Effector memory CD8-positive, alpha-beta T cell (primary cell): ENCODE data around the gene SMIM13.

Experiments used
- ATAC-seq: fragments of 150-1000 bp; cut with Tn5 transposase; replicated peaks from 2 replicates; pipeline ENCODE4 v1.10.0; 2021; ENCODE audit warnings: mild to moderate bottlenecking, moderate library complexity
- DNase-seq, 3 experiments: peaks; one replicate each; pipeline ENCODE4 v3.0.0; 2021
- H3K27ac Mint-ChIP-seq, 2 donors: one replicate each; pipeline ENCODE4 v1.8.0; 2022; ENCODE audit warnings: mild to moderate bottlenecking in 2 of 2, mixed read lengths in 2 of 2, moderate library complexity in 2 of 2
- H3K27me3 Mint-ChIP-seq, 2 donors: one replicate each; pipeline ENCODE4 v1.8.0; 2022; ENCODE audit warnings: mixed read lengths in 2 of 2
- H3K36me3 Mint-ChIP-seq: one replicate; pipeline ENCODE4 v1.8.0; 2022; ENCODE audit warnings: mild to moderate bottlenecking, moderate library complexity, mixed read lengths; ENCODE audit not compliant: insufficient read depth
- H3K4me1 Mint-ChIP-seq, 2 donors: one replicate each; pipeline ENCODE4 v1.8.0; 2022; ENCODE audit warnings: low read depth in 2 of 2, mixed read lengths in 2 of 2
- H3K4me3 Mint-ChIP-seq, 2 donors: one replicate each; pipeline ENCODE4 v1.8.0; 2022; ENCODE audit warnings: mild to moderate bottlenecking in 2 of 2, mixed read lengths in 2 of 2, moderate library complexity in 2 of 2
- H3K9me3 Mint-ChIP-seq, 2 donors: one replicate each; pipeline ENCODE4 v1.8.0; 2022; ENCODE audit warnings: mixed read lengths in 2 of 2

Gene SMIM13

DNA sequence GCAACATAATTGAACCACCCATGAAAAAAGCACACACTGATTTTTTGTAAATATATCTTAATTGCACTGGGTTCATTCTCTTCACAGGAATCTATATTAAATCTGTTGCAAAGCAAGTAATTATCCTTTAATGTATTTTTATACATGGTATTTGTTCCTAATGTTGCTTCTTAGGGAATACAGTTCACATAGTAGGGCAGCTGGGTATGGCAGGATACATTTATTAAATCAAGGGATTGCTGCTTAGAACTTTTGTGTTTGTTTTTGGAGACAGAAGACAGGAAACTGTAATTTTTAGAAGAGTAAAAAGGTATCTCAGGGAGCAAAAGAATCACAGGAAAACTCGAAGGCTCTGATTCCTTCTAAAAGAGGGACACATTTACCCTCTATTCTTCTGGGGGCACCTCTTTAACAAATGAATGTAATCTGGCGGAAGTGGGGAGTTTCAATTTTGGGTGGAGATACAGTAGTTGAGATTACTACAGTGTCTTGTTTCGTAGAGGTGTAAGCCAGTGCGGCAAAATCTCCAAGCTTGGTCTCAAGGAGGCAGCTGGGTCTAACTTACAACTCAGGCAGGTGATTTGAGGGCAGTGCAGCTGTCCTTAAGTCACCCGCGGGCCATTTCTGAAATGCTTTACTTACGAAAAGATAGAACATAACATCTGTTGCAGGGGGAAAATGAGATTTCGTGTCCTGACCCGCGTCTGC, 812 bp upstream of the SMIM13 start:
- Mint-ChIP-seq H3K27me3 (peaks cover 9 to 15% of the 10 kb centered on the region in 2 donors), H3K9me3 (no peaks in the 10 kb centered on the region), H3K4me1 (peaks cover 12 to 27% of the 10 kb centered on the region in 2 donors), H3K36me3 (peaks cover 18% of the 10 kb centered on the region), H3K4me3 (peak overlapping the region; percentile 98), H3K27ac (peak overlapping the region; percentile 97 to 98)
- no peak for DNase-seq
- ATAC-seq = peak; percentile 14

- H3K36me3 Mint-ChIP-seq = peaks cover 18% of the 10 kb centered on the region
- H3K4me3 Mint-ChIP-seq = peak overlapping the region; percentile 98
- DNase-seq (no peak), ATAC-seq (peak; percentile 11)
- peaks cover 12 to 27% of the 10 kb centered on the region in 2 donors for H3K4me1 Mint-ChIP-seq
- H3K27ac Mint-ChIP-seq = peak overlapping the region; percentile 97 to 98
- H3K27me3 Mint-ChIP-seq = peaks cover 8 to 11% of the 10 kb centered on the region in 2 donors
- no peaks in the 10 kb centered on the region for H3K9me3 Mint-ChIP-seq
Observed at GRCh38 chr6:11093376-11093625, 333 bp upstream of the SMIM13 start.

GRCh38 chr6:11094411-11094851, 797 bp downstream of the SMIM13 start:
- peaks cover 23% of the 10 kb centered on the region for H3K36me3 Mint-ChIP-seq
- no peaks in the 10 kb centered on the region for H3K9me3 Mint-ChIP-seq
- ATAC-seq = peak; percentile 21
- H3K27me3 Mint-ChIP-seq = no peaks in the 10 kb centered on the region
- peak; percentile 22 to 51 (median 34) for DNase-seq
- peak overlapping the region; percentile 98 for H3K4me3 Mint-ChIP-seq
- H3K27ac Mint-ChIP-seq = peak overlapping the region; percentile 97 to 98
- peaks cover 12 to 36% of the 10 kb centered on the region in 2 donors for H3K4me1 Mint-ChIP-seq

DNA sequence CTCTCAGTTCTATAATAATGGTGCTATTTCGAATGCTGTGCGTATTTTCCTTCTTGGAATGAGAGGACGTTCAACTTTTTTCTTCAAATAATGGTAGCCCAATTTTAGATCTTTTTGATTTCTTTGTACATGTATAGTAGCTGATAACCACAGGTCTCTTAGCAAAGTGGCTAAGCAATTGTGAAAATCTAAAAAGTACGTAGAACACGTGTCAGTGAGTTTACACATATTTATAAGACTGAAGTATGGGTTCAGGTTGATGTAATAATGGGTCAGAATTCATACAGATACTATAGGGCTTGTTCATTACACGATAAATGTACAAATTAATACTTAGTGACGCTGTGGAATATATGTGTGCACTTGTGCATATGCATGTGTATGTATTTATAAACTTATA, 1.3 kb downstream of the SMIM13 start:
- ATAC-seq = no peak
- Mint-ChIP-seq H3K4me3 (peak overlapping the region; percentile 98), H3K9me3 (no peaks in the 10 kb centered on the region)

GRCh38 chr6:11096109-11096508, 2.5 kb downstream of the SMIM13 start:
- Mint-ChIP-seq H3K9me3 (no peaks in the 10 kb centered on the region), H3K36me3 (peaks cover 24% of the 10 kb centered on the region), H3K4me1 (peaks cover 12 to 42% of the 10 kb centered on the region in 2 donors), H3K27ac (peak overlapping the region in 1 of 2 donors; percentile 45), H3K27me3 (no peaks in the 10 kb centered on the region), H3K4me3 (peak overlapping the region; percentile 21 to 50)
- ATAC-seq (no peak), DNase-seq (no peak)

More for the DNA sequence above, 1.3 kb downstream of the SMIM13 start:
- DNase-seq = no peak
- Mint-ChIP-seq H3K4me1 (peaks cover 12 to 41% of the 10 kb centered on the region in 2 donors), H3K27me3 (no peaks in the 10 kb centered on the region), H3K36me3 (peaks cover 24% of the 10 kb centered on the region), H3K27ac (peak overlapping the region; percentile 97 to 98)

GRCh38 chr6:11097476-11097875, 3.8 kb downstream of the SMIM13 start:
- DNase-seq (no peak), ATAC-seq (no peak)
- Mint-ChIP-seq H3K9me3 (no peaks in the 10 kb centered on the region), H3K36me3 (peaks cover 24% of the 10 kb centered on the region), H3K27ac (peak overlapping the region in 1 of 2 donors; percentile 29), H3K4me3 (no peak overlapping the region), H3K27me3 (no peaks in the 10 kb centered on the region), H3K4me1 (peaks cover 17 to 50% of the 10 kb centered on the region in 2 donors)

DNA sequence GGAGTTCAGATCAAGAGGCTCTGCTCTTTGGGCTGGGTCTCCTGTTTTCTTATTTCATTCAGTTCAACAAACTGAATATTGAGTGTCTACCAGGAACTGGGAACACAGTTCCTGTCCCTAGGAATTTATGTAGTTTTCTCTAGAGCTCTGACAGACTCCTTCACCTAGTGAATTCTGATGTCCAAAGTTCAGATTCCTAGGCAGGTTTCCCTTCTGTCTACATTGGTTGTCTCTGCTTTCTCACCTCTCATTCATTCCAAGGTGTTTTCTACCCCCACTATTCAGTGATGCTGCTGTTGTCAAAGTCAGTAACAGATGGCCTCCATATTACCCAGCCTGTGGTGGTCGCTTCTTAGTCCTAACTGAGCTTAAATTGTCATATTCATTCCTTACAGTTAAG, 4.4 kb downstream of the SMIM13 start:
- H3K36me3 Mint-ChIP-seq = peaks cover 22% of the 10 kb centered on the region
- no peaks in the 10 kb centered on the region for H3K9me3 Mint-ChIP-seq
- H3K4me1 Mint-ChIP-seq = peaks cover 15 to 47% of the 10 kb centered on the region in 2 donors
- no peak for ATAC-seq
- no peaks in the 10 kb centered on the region for H3K27me3 Mint-ChIP-seq
- DNase-seq = no peak
- H3K27ac Mint-ChIP-seq = peak overlapping the region in 1 of 2 donors; percentile 29
- H3K4me3 Mint-ChIP-seq = peak overlapping the region in 1 of 2 donors; percentile 22

DNA sequence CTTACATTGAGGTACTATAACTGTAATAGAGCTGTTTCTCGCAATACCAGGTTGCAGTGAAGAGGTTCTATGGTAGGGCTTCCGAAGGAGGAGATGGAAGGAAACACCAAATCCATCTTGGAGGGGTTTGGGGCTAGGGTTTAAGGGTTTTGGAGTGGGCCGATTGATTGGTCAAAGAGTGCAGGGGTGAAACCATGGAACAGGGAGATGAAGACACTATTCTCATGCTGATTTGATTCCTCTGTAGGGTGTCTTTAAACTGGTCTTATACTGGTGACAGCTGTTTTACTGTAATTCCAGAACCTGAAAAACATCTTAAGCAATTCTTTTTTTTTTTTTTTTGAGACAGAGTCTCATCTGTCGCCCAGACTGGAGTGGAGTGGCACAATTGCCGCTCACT, 7.8 kb downstream of the SMIM13 start:
- ATAC-seq (no peak), DNase-seq (no peak)
- Mint-ChIP-seq H3K9me3 (no peaks in the 10 kb centered on the region), H3K36me3 (peaks cover 10% of the 10 kb centered on the region), H3K4me1 (peaks cover 21 to 47% of the 10 kb centered on the region in 2 donors), H3K4me3 (no peak overlapping the region), H3K27me3 (no peaks in the 10 kb centered on the region), H3K27ac (no peak overlapping the region)

DNA sequence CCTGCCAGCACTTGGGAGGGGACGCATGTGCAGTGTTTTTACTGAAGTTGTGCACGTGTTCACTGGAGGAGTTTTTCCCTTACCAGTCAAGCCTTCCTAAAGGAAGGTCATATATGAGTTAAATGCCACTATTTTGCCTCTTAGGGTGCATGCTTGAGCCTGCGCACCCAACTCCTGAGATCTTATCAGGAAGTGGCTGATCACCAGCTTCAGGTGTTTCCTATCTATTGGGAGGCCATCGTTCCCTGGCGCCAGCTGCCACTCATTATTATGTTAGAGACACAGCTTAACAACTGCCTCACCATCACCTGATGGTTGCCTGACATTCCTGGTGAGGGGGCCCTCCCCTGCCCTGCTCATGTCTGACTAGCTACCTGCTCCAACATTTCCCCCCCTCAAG, 9.4 kb downstream of the SMIM13 start:
- Mint-ChIP-seq H3K4me3 (no peak overlapping the region), H3K27me3 (no peaks in the 10 kb centered on the region), H3K27ac (no peak overlapping the region), H3K9me3 (no peaks in the 10 kb centered on the region), H3K36me3 (peaks cover 10% of the 10 kb centered on the region), H3K4me1 (peaks cover 34 to 61% of the 10 kb centered on the region in 2 donors)
- DNase-seq (no peak), ATAC-seq (no peak)

DNA sequence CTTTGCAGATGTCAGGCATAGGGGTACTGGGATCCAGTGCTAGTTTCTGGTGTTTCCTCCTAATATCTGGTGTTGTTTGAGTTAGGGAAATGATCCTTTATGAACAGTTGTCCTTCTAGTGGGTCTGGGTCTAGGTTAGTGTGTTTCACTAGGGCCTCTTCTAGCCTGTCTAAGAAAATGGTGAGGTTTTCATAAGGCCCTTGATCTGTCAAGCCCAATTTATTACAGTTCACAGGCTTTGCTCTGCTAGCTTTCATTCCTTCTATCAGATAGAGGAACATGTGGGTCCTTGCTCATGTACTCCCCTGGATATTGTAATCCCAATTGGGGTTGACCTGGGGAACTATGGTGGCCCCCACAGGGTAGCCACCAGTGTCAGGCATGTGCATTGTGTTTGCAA, 15.1 kb downstream of the SMIM13 start:
- no peaks in the 10 kb centered on the region for H3K9me3 Mint-ChIP-seq
- H3K27ac Mint-ChIP-seq = no peak overlapping the region
- H3K4me1 Mint-ChIP-seq = peaks cover 43 to 53% of the 10 kb centered on the region in 2 donors
- H3K4me3 Mint-ChIP-seq = no peak overlapping the region
- no peak for DNase-seq
- peaks cover 4% of the 10 kb centered on the region for H3K36me3 Mint-ChIP-seq
- H3K27me3 Mint-ChIP-seq = no peaks in the 10 kb centered on the region
- ATAC-seq = no peak

DNA sequence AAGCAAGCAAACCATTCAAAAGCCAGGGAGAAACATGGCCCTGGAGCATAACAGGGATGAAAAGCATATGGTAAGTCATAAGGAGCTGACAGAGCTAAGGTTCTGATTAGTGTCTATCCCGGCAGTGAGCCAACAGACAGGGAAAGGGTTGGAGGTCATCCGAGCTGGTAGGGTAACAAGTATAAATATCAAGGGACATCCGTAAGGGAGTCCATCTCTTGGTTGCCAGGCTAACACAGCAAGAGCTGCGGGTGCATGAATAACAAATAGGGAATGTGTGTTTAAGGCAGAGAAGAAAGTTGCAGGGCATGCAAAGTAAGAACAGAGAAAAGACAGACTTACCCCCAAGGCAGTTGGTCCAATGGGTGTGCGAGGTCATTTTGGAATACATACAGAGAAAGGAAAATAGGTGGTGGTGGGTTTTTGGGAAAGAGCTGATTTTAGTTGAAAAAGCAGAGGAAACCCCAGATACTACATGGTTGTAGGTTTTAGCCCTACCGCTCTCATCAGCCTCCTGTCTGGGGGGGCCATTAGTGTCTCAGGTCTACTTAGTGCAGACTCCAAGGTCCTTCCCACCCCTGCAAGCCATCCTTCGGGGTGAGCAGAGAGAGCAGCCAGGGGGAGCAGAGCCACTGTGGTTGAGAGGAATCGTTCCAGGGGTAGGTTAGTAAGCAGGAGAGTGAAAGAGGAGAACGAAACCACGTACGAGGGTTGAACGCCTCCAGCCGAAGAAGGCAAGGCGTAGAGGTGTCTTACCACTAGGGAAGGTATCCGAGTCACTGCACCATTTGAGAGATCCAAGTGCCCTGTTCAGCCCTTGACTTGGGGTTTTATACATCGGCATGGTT, 17.5 kb downstream of the SMIM13 start, which contains the start of gene ERVFRD-1:
ERVFRD-1 (minus strand) TSS at position 805 of the 848 bp plus-strand sequence. CDS start 6,415 bp downstream, outside the sequence.
- ATAC-seq (peak; percentile 46), DNase-seq (no peak)
- Mint-ChIP-seq H3K27ac (peak within 1 kb of the TSS; percentile 12 to 16), H3K36me3 (no peaks in the 10 kb centered on the region), H3K4me3 (peak within 1 kb of the TSS; percentile 15 to 25), H3K4me1 (peaks cover 35 to 38% of the 10 kb centered on the region in 2 donors), H3K27me3 (no peaks in the 10 kb centered on the region), H3K9me3 (no peaks in the 10 kb centered on the region)

DNA sequence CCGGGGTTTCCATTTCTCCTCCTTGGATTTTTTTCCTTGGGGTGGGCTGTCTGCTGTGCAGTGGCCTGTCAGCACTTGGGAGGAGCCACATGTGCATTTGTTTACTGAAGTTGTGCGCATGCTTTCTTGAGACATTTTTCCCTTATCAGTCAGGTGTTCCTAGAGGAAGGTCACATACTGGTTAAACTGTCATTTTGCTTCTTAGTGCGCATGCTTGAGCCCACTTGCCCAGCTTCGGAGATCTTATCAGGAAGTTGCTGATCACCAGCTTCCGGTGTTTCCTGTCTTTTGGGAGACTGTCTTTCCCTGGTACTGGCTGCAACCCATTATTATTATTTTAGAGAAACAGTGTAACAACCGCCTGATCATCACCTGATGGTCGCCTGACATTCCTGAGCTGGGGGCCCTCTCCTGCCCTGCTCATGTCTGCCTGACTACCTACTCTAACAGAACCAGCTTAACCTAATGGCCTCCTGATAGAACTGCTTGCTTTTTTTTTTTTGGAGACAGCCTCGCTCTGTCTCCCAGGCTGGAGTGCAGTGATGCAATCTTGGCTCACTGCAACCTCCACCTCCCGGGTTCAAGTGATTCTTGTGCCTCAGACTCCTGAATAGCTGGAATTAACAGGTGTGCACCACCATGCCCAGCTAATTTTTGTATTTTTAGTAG, 18.3 kb downstream of the SMIM13 start:
- peak overlapping the region; percentile 15 to 25 for H3K4me3 Mint-ChIP-seq
- H3K9me3 Mint-ChIP-seq = no peaks in the 10 kb centered on the region
- no peaks in the 10 kb centered on the region for H3K27me3 Mint-ChIP-seq
- ATAC-seq (peak; percentile 32), DNase-seq (no peak)
- peak overlapping the region; percentile 12 to 16 for H3K27ac Mint-ChIP-seq
- peaks cover 31 to 32% of the 10 kb centered on the region in 2 donors for H3K4me1 Mint-ChIP-seq
- H3K36me3 Mint-ChIP-seq = no peaks in the 10 kb centered on the region

DNA sequence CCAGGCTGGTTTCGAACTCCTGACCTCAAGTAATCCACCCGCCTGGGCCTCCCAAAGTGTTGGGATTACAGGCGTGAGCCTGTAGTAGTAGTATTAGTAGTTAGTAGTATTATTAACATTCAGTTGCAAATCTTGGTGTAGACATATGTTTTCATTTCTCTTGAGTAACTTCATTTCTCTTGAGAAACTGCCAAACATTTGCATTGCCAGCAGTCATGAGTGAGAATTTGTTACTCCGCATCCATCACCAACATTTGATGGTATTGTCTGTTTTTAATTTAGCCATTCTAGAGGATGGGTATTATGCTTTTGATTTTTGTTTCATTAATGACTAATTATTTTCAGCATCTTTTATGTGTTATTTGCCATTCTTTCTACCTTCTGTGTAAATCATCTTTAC, 19.4 kb downstream of the SMIM13 start:
- Mint-ChIP-seq H3K4me1 (peaks cover 20 to 21% of the 10 kb centered on the region in 2 donors), H3K4me3 (no peak overlapping the region), H3K9me3 (no peaks in the 10 kb centered on the region), H3K36me3 (peaks cover 4% of the 10 kb centered on the region), H3K27me3 (no peaks in the 10 kb centered on the region), H3K27ac (no peak overlapping the region)
- DNase-seq (no peak), ATAC-seq (no peak)
